HFF-Myc (cell line): ENCODE results near the gene PLEKHO2.

Experiments
- DNase-seq: peaks from one replicate; pipeline ENCODE4 v3.0.0-alpha.2; 2011; ENCODE audit warnings: low read depth; ENCODE audit errors: extremely low read depth
- H3K4me3 ChIP-seq: replicated peaks from 2 replicates; pipeline ENCODE4 v1.5.1; 2011; ENCODE audit warnings: low read depth, mild to moderate bottlenecking, control low read depth, low read length
- CTCF ChIP-seq: IDR thresholded peaks from 2 replicates; pipeline ENCODE4 v1.5.1; 2012; ENCODE audit warnings: mild to moderate bottlenecking, low read depth, low read length, control low read depth; ENCODE audit errors: missing control alignments

PLEKHO2 gene

GRCh38 chr15:64857421-64857820, 15.7 kb downstream of the PLEKHO2 start:
- H3K4me3 ChIP-seq, result no peak overlapping the region
- TF ChIP-seq CTCF, result no peak
- no peak for DNase-seq

DNA sequence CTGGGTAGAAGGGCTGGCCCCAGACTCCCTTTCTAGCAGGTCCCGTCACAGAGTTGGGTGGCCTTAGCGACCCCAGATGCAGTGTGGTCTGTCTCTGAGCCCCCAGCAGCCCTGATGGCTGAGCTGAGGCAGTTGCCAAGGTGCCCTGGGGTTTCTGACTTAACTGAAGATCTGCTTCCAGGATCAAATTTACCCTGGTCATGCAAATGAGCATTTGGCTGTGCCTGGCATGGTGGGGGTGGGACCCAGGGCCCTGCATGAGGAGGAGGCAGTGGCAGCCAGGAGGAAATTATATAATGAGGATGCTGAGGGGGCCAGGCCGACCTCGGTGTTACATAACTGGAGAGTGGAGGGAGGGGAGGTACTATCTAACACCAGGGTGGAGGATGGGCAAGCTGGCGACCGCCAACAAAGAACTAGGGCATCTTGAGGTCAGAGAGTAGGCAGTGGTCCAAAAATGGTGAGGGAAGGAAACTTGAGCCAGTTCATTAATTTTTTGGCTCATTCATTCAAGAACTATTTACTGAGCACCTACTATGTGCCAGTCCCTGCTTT, 16.4 kb downstream of the PLEKHO2 start:
- TF ChIP-seq CTCF, result no peak
- no peak for DNase-seq
- H3K4me3 ChIP-seq, result no peak overlapping the region

DNA sequence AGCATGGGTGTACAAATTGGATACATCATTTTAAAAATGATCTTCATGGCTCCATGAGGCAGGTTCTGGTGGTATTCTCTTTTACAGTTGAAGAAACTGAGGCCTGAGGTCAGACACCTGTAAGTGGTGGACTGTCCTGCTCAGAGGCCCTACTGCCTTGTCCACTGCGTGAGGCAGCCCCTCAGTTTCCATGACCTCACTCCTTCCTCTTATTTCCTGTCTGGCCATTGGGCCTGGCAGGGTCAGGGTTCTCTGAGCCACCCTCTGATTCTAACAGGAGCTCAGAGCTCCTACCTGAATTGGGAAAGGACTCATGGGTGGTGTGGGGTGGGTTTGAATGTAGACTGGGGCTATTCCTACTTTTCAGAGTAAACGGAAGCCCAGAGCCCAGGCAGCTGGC, 17.5 kb downstream of the PLEKHO2 start:
- H3K4me3 ChIP-seq, result no peak overlapping the region
- DNase-seq, result no peak
- TF ChIP-seq CTCF, result no peak

GRCh38 chr15:64861331-64861730, 19.6 kb downstream of the PLEKHO2 start:
- no peak for TF ChIP-seq CTCF
- H3K4me3 ChIP-seq, result no peak overlapping the region
- DNase-seq, result no peak

GRCh38 chr15:64861960-64862359, 20.2 kb downstream of the PLEKHO2 start:
- no peak overlapping the region for H3K4me3 ChIP-seq
- no peak for DNase-seq
- TF ChIP-seq CTCF, result no peak

DNA sequence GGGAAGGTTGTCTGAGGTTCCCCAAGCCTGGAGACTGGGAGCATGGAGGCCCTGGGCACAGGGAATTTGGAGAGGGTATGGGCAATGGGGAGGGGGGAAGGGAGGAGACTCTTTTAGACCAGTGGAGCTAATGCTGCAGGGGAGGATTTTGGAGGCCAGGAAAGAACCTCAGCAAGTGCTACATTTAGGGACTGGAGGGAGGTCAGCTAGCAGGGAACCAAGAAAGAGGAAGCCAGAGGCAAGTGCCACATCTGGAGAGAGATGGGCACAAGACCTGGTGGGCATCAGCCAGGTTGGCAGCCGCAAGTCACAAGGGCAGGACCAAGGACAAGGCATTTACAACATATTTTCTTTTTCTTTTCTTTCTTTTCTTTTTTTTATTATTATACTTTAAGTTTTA, 20.7 kb downstream of the PLEKHO2 start:
- DNase-seq, result no peak
- H3K4me3 ChIP-seq, result no peak overlapping the region
- TF ChIP-seq CTCF, result no peak

- no peak for DNase-seq
- no peak overlapping the region for H3K4me3 ChIP-seq
- no peak for TF ChIP-seq CTCF
Observed at GRCh38 chr15:64864068-64864467, 22.4 kb downstream of the PLEKHO2 start.
